HG03045 (cell line): ENCODE results near the gene HSD11B1L.

Experiments used
- ATAC-seq: cut with Tn5 transposase; IDR thresholded peaks from one replicate; pipeline ENCODE4 v1.9.1; 2021; ENCODE audit warnings: mild to moderate bottlenecking, moderate library complexity; ENCODE audit not compliant: unreplicated experiment

Gene HSD11B1L

DNA sequence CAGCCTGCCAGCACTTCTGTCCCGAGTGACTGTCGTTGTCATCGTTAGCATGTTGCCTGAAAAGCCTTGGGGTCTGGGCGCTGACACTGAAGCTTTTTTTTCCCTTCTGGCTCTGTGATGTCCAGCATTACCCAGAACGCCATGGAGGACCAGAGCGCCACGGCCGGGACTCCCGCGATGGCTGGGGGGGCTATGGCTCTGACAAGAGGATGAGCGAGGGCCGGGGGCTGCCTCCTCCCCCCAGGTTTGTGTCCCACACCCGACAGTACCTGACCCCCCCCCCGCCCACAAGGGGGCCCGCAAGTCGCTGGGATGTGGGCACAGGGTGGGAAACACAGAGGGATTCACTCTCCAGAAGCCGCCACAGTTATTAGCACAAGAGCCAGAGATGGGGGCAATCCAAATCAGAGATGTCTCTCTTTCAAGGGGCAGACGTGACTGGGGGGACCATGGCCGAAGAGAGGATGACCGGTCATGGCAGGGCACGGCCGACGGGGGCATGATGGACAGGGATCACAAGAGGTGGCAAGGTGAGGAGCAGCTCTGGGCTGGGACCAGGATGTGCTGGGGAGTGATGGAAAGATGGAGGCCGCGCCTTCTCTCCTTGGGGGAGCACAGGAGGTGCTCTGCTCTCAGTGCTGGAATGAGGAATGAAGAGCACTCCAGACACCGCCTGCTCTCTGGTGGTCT lies 13.8 kb upstream of the HSD11B1L start:
- no peak for ATAC-seq

DNA sequence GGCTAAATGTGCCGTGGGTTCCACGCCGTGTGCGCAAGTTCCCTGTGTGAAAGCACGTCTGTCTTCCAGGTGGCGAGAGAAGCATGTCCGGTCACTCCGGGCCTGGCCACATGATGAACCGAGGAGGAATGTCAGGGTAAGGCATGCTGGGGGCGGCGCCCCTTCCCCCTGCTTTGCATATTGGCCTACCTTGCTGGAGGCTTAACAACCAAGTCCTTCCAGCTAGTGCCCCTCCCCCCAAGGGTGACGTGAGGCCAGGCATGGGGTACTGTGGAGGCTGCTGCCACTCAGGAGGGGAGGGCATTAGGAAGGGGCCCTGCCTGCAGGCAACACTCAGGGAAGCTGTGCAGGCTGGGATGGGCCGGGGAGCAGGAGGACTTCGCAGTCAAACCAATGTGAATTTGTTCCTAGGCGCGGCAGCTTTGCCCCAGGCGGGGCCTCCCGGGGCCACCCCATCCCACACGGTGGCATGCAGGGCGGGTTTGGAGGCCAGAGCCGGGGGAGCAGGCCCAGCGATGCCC lies 13.0 kb upstream of the HSD11B1L start:
- ATAC-seq, result no peak

DNA sequence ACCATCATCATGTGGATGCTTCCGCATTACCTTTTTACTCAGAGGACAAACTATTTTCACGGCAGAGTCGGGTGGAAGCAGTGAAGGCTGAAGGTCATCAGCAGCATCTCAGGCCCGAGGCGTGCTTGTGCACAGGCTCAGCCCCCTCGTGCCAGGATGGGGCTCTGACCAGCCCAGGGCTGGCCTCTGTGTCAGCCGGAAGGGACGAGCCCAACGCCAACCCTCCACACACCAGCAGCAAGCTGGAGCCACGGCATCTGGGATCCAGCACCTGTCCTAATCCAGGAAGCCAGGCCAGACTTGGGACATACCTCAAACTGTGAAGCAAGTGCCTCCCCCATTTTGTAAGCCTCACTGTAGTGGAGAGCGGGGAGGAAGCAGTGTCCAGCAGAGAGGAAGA lies 11.6 kb upstream of the HSD11B1L start:
- ATAC-seq, result no peak

DNA sequence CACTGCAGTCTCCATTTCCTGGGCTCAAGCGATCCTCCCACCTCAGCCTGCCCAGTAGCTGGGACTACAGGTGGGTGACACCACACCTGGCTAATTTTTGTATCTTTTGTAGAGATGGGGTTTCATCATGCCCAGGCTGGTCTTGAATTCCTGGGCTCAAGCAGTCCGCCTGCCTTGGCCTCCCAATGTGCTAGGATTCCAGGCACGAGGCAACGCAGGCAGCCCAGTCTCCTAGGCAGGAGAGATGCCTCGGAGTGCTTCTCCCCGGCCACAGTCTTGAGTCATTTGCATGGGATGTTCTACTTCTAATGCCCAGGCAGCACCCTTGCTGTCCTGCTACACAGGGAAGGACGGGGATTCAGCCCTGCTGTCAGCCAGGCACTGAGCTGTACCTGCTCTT lies 9.2 kb upstream of the HSD11B1L start:
- ATAC-seq, result no peak

DNA sequence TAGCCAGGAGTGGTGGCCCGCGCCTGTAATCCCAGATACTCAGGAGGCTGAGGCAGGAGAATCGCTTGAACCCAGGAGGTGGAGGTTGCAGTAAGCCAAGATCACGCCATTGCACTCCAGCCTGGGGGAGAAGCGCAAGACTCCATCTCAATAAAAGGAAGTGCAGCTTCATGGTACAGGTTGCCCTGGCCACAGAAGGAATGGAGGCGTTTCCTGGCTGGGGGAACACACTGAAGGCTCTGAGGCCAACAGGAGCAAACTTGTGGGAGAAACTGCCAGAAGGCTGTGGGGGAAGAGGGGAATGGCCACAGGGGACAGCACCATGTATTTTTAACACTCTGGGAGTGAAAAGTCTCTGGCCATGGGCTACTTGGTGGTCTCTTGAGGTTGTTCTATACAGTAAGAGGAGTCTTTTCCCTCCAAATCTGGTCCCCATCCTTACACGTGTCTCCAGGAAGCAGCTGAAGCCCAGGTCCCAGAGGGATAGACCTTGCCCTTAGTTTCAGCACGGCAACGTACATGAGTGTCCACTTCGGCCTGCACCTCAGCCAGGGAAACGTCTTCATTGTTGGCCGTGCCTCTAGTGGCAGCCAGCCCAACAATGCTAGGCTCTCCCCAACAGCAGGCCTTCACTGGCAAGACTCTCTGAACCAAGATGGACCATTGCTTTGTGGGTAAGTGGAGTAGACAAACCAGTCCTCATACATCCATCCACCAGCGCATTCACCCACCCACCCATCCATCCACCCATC lies 7.9 kb upstream of the HSD11B1L start:
- ATAC-seq, result no peak

DNA sequence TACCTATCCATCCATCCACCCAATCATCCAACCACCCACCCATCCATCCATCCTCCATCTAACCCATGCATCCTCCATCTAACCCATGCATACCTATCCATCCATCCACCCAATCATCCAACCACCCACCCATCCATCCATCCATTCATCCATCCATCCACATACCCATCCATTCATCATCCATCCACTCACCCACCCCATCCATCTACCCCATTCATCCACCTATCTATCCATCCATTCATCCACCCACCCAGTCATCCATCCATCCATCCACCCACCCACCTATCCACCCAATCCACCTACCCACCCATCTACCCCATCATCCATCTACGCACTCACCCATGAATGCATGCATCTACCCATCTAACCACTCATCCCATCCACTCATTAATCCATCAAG lies 7.1 kb upstream of the HSD11B1L start:
- no peak for ATAC-seq

DNA sequence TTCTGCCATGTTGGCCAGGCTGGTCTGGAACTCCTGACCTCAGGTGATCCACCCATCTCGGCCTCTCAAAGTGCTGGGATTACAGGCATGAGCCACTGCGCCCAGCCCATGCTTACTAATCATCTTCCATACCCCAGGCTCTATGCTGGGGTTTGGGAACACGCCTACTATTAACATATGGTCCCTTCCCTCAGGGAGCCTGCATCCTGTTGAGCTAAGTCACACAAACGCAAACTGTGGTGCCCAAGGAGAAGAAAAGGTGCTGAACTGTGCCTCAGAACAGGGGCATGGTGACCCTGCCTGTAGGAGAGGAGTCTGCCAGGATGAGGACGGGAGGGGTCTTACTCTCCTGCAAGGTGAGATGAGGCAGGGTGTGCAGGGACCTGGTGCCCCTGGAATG lies 6.1 kb upstream of the HSD11B1L start:
- ATAC-seq, result no peak

DNA sequence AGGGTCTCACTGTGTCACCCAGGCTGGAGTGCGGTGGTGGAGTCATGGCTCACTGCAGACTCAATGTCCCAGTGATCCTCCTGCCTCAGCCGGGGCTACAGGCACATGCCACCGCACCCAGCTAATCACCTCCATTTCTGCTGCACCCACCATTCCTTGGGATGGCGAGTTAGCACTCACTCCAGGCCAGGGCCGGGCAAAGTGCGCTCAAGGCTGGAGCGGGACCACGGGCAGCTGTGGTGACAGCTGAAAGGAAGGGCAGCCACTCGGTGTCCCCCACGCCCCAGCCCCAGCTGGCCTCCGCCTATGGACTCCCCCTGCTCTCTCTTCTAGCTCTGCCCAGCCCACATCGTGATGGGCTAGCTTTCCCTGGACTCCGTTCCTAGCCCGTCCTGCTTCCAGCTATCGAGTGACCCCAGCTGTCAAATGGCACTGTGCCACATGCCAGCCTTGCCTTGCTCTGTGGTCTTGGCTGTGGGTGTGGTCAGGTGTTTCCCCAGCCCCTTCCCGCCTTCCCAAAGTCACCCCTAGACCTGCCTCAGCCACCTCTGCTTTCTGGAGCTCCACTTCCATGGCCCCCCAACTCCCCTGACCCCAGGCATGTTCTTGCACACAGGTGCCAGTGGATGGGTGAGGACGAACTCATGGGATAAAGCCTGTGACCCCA lies 4.6 kb upstream of the HSD11B1L start:
- no peak for ATAC-seq

DNA sequence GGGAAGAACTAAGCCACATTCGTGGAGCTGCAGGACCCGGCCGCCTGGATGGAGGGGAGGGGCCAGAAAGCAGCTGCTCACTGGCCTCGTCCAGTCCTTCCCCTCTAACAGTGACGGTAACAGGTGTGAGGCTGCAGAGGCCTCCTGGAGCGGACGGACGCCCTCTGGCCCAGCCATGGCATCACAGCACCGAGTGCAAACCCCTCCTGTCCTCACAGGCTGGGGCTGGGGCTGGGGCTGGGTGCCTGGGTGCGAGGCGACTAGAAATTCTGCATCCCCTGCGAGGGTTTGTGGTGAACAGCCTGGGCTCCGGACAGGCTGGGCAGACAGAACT lies 4.1 kb upstream of the HSD11B1L start:
- ATAC-seq, result no peak

DNA sequence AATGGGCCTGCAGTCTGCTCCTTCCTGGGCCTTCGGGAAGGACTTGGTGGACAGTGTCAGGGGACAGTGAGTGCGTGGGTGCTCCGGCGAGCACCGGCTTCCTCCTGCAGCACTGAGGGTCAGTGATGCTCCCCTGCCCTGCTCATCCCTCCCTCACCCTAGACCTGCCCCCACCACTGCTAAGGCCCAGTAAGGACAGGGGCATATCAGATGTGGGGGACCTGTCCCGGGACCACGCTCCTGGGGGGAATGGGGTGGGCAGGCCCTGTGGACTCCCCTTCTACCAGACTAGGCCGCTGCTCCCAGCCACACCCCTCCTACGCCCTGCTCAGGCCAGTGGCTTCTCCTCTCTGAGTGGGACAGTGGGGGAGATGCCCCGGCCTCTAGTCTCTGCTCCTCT lies 3.7 kb upstream of the HSD11B1L start:
- ATAC-seq, result no peak

DNA sequence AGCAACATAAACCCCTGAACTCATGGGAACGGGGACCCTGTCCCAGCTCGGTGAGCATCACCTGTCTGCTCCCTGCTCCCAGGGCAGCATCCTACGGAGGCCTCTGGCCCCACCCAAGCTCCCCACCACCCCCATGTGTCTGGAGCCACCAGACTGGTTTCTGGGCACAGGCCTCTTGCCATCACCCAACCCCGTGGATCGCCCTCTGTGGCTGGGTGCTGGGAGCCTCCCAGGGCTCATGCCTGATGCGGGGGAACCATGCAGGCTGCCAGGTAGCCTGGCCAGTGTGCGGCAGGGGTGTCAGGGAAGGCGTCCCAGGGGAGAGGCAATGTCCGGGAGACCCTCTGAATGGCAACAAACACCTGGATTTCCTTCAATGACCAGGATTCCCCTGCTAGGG lies 3.2 kb upstream of the HSD11B1L start:
- ATAC-seq, result no peak

DNA sequence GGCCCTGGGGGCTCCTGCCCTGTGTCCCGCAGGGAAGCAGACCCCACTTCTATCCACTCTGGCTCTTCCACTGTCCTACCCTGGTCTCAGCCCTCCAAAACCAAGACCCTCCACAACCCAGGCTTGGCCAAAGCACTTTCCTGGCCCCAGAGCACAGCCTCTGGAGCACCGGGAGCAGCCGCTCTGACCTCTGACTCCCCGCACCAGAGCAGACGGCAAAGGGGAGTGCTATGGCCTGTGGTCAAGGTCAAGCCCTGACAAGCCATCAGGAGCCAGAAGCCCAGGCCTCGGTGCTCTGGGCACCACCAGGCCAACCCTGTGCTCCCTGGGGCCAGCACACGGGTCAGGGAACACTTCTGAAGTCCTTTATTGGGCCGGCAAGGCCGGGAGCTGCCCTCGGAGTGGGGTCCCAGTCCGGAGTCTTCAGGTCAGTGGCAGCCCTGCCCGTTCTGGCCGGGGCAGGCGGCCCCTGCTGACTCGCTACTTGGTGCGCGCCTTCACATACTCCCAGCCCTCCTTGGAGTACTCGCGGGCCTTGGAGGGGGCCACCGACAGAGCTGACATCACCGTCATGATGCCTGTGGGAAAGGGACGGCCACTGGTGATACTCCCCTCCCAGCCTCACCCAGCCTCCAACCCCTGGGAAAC lies 2.6 kb upstream of the HSD11B1L start:
- no peak for ATAC-seq

DNA sequence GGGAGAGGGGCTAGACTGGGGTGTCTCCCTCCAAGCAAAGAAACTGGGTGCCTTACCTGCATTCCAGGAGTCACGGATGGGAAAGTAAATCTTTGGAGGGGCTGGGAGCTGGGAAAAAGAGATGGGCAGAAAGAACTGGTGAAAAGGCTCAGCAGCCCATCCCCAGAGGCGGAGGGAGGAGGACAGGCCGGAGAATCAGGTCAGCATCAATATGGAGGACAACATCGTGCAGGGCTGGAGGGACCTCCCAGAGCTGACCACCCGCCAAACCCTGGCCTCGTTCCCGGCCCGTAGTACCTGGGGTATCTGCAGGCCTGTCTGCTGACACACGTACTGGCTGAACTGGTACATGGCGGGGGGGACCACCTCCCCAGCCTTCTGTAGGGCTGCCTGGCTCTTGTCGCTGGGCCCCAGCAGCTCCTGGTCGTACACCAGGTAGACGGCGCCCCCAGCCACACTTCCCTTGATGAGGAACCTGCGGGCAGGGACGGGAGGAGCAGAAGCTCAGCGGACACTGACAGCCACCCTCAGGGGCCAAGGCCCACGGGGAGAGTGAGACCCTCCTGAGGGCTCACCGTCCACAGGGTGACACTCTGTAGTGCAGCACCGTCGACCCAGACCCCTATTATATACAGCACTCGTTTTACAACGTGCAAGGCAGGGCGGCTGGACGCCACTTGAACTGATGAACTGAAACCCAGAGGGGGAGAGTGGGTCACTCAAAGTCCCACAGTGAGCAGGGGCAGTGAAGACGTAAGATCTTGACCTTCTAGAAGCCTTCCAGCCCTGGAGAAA lies 1.3 kb upstream of the HSD11B1L start:
- no peak for ATAC-seq

DNA sequence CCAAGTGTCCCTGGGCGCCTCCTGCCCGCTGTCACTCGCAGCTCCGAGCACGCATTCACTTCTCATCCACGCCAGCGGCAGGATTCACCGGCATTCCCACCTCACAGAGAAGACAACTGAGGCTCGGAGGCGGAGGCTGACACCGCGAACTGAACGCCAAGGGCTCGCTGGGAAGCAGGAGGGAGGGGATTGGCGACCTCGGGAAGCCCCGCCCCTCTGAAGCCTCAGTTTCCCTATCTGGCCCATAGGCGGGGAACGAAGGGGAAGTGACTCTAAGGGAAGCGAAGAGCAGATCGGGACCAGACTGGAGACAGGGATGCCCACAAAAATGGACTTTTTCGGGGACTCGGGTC lies 767 bp upstream of the HSD11B1L start:
- ATAC-seq, result no peak

DNA sequence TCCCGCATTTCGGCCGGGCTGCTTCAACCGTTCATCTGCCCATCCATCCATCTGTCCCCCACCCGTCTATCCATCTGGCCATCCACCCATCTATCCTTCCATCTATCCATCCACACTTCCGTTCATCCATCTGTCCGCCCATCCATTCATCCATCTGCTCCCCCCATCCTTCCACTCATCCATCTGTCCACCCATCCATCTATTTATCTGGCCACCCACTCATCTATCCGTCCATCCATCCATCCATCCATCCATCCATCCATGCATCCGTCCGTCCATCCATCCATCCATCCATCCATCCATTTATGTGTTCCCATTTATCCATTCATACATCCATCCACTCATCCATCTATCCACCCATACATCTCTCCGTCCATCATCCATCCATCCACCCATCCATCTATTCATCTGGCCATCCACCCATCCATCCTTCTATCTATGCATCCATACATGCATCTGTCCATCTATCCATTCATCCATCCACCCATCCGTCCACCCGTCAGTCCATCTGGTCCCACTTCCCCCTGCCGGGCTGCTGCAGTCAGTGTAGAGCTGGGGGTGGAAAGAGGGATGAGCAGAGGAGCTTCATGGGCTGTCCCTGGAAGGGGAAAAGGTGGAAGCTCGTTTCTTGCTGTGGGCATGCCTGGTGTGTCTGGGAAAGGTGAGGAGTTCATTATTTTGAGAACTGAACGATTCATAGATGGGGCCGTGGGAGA lies 722 bp downstream of the HSD11B1L start:
- no peak for ATAC-seq

DNA sequence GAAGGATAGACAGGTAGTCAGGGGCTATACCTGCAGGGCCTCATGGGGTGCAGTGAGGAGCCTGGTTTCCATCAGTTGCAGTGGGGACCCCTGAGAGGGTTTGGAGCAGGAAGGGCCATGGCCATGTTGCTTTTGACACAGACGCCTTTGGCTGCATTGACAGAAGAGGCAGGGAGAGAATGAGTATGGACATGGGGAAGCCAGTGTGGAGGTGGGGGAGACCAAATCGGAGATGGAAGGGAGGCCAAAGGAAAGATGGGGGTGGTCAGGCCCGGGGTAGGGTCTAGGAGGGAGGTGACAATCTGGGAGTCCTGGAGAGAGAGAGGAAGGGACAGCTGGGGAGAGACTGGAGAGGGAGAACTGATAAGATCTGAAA lies 1.3 kb downstream of the HSD11B1L start:
- ATAC-seq, result no peak

DNA sequence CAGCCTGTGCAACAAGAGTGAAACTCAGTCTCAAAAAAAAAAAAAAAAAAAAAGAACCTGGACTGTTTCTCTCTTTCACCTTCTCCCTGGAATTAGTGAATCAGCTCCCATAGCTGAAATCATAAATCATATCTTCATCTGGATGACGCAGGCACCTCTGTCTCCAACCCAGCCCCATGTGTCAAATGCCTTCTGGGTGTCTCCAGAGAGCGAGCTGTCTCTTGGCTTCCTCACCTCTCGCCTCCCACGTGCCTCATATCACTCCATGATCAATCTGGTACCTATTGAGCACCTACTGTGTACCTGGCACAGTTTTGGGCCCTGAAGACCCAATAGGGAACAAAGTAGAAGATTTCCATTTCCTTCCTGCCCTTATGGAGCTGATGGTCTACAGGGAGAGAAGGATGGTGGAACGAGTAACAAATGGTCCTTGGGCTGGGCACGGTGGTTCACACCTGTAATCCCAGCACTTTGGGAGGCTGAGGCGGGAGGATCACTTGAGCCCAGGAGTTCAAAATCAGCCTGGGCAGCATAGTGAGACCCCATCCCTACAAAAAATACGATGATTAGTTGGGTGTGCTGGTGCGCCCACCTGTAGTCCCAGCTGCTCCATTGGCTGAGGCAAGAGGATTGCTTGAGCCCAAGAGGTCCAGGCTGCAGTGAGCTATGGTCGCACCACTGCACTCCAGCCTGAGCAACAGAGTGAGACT lies 2.5 kb downstream of the HSD11B1L start:
- ATAC-seq, result no peak

DNA sequence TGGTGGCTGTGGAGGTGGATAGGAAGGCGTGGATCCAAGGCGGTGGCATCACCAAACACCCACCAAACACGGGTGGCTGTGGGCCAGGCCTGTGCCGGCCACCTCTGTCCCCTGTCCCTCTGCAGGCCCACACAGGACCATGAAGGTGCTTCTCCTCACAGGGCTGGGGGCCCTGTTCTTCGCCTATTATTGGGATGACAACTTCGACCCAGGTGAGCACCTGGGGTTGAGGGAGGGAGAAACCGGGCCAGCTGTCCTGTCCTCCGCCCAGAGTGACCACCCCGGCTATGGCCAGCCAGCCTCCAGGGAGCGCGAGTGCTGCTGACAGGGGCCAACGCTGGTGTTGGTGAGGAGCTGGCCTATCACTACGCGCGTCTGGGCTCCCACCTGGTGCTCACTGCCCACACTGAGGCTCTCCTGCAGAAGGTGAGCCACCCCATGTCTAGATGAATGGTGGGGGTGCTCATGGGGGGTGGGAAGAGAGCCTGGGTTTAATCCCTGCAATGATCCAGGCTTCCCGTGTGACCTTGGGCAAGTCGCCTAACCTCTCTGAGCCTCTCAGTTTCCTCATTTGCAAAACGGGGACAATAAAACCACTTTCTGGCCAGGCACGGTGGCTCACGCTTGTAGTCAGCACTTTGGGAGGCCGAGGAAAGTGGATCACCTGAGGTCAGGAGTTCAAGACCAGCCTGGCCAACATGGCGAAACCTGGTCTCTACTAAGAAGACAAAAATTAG lies 4.0 kb downstream of the HSD11B1L start:
- ATAC-seq, result no peak

DNA sequence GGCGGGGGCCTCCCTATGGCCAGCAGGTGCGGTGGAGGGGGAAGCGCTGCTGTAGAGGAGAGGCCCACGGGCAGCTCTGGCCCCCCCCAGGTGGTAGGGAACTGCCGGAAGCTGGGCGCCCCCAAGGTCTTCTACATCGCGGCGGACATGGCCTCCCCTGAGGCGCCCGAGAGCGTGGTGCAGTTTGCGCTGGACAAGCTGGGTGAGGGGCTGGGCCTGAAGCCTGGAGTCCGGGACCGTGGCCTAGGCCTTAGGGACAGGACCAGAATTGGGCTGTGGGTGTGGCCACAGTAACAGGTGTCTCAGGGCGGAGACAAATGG lies 5.5 kb downstream of the HSD11B1L start:
- ATAC-seq, result no peak
